ENCODE measurements around the gene FBXW11. TPM values are rescaled to one million over a fixed set of nuclear protein-coding genes. Genes with fewer than 3 reads are reported as not detected.

FBXW11 gene
- total and polyA plus RNA-seq, 2 of the 8 experiments (the other 6 are each of a cell fraction or from before 2014, with no cell fraction given): 45.0 to 75.6 TPM

GRCh38 chr5:171989946-171990712 is 16.3 kb downstream of the FBXW11 start:
- CTCF ChIA-PET (ENCODE audit: partially characterized antibody): interaction anchor here (1.1 kb wide), 1 partner anchor 20 kb away, joined by 3 read pairs; no protein-coding TSS in a partner anchor
- Histone ChIP-seq H3K9ac (replicated peaks in 1 of 4; ENCODE audit: extremely low read depth in 1 of 4, low read depth in 3 of 4, low read length in 3 of 4) (no peak overlapping the region), H3K27ac (ENCODE audit: low read depth, low read length) (no peak overlapping the region), H4K5ac (ENCODE audit: insufficient read length, low read depth, low read length) (no peak overlapping the region), H2BK120ac (replicated peaks; ENCODE audit: low read depth, low read length) (no peak overlapping the region), H3K4me1 (replicated peaks in 1 of 4; ENCODE audit: control insufficient read depth in 3 of 4, insufficient read depth in 4 of 4, low read length in 3 of 4) (peaks cover 2 to 15% (median 8%) of the 10 kb centered on the region in 4 experiments; a peak in 5 of 7 replicates), H4K91ac (replicated peaks; ENCODE audit: insufficient read length, low read length) (no peak overlapping the region), H2BK20ac (ENCODE audit: low read length) (no peak overlapping the region), H3K56ac (replicated peaks; ENCODE audit: insufficient read length, low read depth, low read length) (no peak overlapping the region), H2AK5ac (ENCODE audit: low read depth, low read length) (no peak overlapping the region), H2BK5ac (ENCODE audit: low read depth, low read length) (no peak overlapping the region), H3K79me2 (ENCODE audit: control insufficient read depth in 1 of 2, insufficient read depth in 2 of 2, low read length in 2 of 2) (peaks cover 30 to 98% of the 10 kb centered on the region in 2 experiments), H3K4ac (replicated peaks; ENCODE audit: insufficient read length, low read depth, low read length) (no peak overlapping the region), H3K23ac (ENCODE audit: insufficient read length) (no peak overlapping the region), H3K4me2 (ENCODE audit: insufficient read depth in 1 of 2, low read depth in 2 of 2, low read length in 2 of 2) (no peak overlapping the region), H3K23me2 (ENCODE audit: low read depth, low read length) (no peaks in the 10 kb centered on the region; the same call in 1 of the 2 replicates), H3K27me3 (replicated peaks in 1 of 4; ENCODE audit: control insufficient read depth in 3 of 4, extremely low read depth in 1 of 4, insufficient read depth in 3 of 4, low read length in 3 of 4) (no peaks in the 10 kb centered on the region), H3K9me3 (ENCODE audit: insufficient read depth in 2 of 2, low read depth in 1 of 2, low read length in 1 of 2) (no peaks in the 10 kb centered on the region), H3K79me1 (ENCODE audit: low read depth, low read length) (peaks cover 2% of the 10 kb centered on the region), H4K8ac (ENCODE audit: extremely low read depth, insufficient read depth, low read length) (no peak overlapping the region), H3K4me3 (ENCODE audit: extremely low read depth in 1 of 4, insufficient read depth in 2 of 4, low read depth in 3 of 4, low read length in 4 of 4) (no peak overlapping the region), H2BK12ac (ENCODE audit: low read depth, low read length) (no peak overlapping the region), H3K18ac (ENCODE audit: extremely low read depth, low read length) (no peak overlapping the region), H4K20me1 (replicated peaks in 1 of 2; ENCODE audit: control insufficient read depth in 1 of 2, insufficient read depth in 2 of 2, low read length in 2 of 2) (peaks cover 15 to 20% of the 10 kb centered on the region in 2 experiments), H2AFZ (ENCODE audit: low read length) (no peak overlapping the region), H3K36me3 (ENCODE audit: control insufficient read depth in 2 of 4, insufficient read depth in 4 of 4, low read length in 3 of 4) (peaks cover 0 to 27% (median 4%) of the 10 kb centered on the region in 4 experiments; a peak in 2 of 8 replicates), H2BK15ac (ENCODE audit: low read length) (no peak overlapping the region), H3K14ac (ENCODE audit: insufficient read length) (no peak overlapping the region)
- FAIRE-seq (no peak), DNase-seq (ENCODE audit: low read depth in 1 of 2, low spot score in 2 of 2) (no peak)
- POLR2A ChIA-PET (ENCODE audit: partially characterized antibody): interaction anchor here (1.0 to 2.2 kb wide), 4 partner anchors 8 to 18 kb away, joined by 3 to 16 read pairs (median 5); partner anchors contain the start of gene FBXW11
- no peak for TF ChIP-seq JUND (IDR thresholded peaks at IDR 0.05; ENCODE audit: low read length)
- no peak for TF ChIP-seq EGR1 (IDR thresholded peaks at IDR 0.05; ENCODE audit: borderline replicate concordance, low read depth, low read length)
- no peak for TF ChIP-seq RFX5 (IDR thresholded peaks at IDR 0.05; ENCODE audit: borderline replicate concordance, low read depth, low read length)
- no peak for TF ChIP-seq BRCA1 (IDR thresholded peaks at IDR 0.05; ENCODE audit: low read depth, low read length)
- TF ChIP-seq E2F6 (IDR thresholded peaks at IDR 0.05): no peak
- no peak for TF ChIP-seq FOSL1 (IDR thresholded peaks at IDR 0.05; ENCODE audit: insufficient read depth, low read depth, low read length)
- no peak for TF ChIP-seq KDM1A (IDR thresholded peaks at IDR 0.05; ENCODE audit: borderline replicate concordance, low read length)
- TF ChIP-seq ASH2L (IDR thresholded peaks at IDR 0.05; ENCODE audit: low read length): no peak

Data from H1 (cell line).